GM19468 (cell line): ENCODE measurements around the gene PSMB8.

ENCODE experiments used
- ATAC-seq: cut with Tn5 transposase; IDR thresholded peaks from one replicate; pipeline ENCODE4 v1.9.1; 2021; ENCODE audit warnings: mild to moderate bottlenecking, moderate library complexity, moderate number of reproducible peaks; ENCODE audit not compliant: unreplicated experiment; ENCODE audit errors: extremely low read depth

Gene PSMB8

GRCh38 chr6:32857156-32857891 lies 13.5 kb upstream of the PSMB8 start:
- no peak for ATAC-seq

DNA sequence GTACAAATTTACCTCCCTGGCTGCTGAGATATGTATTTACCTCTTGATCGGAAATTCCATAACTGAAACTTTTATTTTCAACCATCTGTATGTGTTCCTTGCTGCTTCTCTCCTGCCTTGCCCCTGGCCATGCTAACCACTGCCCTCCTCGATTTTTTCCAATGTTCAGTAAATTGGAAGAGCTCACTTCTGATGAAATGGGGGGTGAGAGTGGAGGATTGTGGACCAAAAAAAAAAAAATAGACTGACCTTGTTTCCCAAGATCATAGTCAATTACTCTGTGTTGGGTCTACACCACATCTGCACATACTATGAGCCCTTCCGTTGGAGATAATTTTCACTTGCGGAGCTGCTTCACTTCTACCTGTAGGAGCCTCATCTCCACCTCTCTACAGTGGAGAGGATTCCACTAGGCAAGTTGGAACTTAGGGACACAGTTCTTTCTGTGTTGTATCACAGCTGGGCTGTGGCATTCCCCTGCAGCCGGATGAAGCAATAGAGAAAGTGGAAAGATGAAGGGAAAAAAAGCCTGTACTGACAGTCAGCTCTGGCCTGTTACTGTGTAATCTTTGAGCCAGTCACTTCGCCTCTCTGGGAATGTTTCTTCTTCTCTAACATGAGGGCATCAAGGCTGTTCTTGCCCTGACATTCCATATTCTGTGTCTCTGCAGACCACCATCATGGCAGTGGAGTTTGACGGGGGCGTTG lies 11.8 kb upstream of the PSMB8 start:
- no peak for ATAC-seq

DNA sequence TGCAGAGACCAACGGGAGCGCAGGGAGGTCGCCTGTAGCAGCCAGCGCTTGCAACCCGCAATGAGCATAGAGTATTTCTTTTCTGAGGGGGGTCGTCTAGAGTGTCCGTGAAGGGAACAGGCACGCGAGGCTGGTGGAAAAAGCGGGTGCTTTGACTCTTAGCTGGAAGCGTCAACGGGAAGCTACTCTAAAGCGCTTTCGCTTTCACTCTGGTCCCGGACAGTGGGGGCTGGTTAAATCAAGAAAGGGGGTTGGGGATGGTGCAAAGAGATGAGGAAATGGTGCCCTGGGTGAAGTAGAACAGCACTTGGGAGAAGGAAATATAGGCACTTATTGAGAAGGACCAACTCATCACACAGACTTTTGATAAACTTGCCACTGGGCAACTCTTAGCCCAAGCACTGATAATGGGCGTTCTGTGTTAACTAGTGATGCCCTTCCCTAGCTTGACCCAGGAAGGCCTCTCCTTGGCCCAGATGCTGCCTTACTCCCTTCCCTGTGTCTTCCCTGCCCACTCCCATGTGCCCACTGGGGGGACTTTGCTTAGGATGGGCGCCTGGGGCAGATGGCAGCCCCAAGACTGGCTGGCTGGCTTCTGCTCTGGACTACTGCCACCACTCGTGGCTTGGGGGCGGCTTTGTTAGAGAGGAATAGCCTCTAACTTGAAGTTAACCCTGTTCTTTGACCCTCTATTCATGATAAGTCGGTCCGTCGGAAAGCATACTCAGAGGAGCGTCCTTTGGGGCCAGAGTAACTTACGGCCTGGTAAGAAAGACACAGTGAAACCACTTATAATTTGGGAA lies 10.7 kb upstream of the PSMB8 start:
- ATAC-seq = no peak

GRCh38 chr6:32853541-32854375 lies 9.9 kb upstream of the PSMB8 start, which contains the start of the genes PSMB9 and TAP1:
TSS of gene PSMB9 (plus strand) at chr6:32854192. CDS start at chr6:32854230, 38 bp downstream.
TSS of gene TAP1 (minus strand) at chr6:32853704. CDS start at chr6:32853636, 68 bp downstream.
- ATAC-seq = peak; percentile 61

DNA sequence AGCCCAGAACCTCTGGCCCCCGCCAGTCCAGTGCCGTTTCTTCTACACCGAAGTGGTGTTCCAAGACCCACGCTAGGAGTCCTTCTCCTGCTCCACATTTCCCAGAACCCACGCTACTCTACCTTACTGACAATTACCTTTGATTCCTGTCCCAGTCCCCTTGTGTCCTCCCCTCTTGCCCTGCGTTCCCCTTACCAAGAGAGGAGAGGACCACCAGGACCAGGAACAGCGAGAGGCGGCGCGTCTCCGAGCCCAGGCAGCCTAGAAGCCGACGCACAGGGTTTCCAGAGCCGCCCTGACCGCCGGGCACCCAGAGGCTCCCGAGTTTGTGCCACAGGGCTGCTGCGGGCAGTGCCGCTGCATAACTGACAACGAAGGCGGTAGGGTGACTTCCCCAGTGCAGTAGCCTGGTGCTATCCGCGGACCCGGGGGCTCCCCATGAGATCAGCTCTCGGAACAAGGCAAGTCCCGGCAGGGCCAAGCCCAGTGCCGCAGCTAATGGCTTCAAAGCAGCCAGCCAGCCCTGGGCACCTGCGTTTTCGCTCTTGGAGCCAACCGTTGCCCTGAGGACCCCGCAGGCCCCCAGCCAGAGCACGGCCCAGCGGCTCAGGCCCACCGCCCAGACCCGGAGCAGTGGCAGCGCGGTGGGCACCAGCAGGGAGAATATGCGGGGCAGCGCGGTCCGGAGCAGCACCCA lies 9.1 kb upstream of the PSMB8 start:
- ATAC-seq = no peak

DNA sequence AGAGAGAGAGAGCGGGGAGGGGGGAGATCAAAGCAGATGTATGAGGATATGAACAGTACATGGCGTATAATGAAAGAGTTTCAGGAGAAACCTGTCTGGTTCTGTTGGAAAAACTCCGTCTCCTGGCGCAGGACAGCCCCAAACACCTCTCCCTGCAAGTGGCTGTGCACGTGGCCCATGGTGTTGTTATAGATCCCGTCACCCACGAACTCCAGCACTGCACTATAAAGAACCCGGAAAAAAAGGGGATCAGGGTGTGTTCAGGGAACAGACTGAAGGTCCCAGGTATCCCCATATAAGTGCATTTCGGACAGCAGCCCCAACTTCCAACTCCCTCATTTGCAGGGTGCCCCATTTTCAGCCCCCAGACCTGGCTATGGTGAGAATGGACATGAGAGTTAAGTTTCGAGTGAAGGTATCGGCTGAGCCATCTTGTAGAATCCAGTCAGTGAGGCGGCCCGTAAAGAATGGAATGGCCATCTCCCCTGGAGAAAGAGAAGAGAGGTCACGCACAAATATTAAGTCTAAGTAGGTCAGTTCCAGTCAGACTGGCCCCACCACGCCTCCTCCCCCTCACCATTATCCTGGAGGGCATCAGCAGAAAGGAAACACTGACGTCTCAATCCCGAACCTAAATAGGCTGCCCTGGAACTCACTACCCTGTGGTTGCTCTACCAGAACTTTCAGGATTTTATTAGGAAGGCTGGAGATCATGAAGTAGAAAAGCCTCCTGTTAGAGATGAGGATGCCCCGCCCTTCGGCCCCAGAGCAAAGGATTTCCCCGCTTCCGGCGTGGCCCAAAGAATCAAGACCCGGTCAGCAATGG lies 8.4 kb upstream of the PSMB8 start:
- ATAC-seq = no peak

- no peak for ATAC-seq
Observed at GRCh38 chr6:32851025-32851424, 7.2 kb upstream of the PSMB8 start.

DNA sequence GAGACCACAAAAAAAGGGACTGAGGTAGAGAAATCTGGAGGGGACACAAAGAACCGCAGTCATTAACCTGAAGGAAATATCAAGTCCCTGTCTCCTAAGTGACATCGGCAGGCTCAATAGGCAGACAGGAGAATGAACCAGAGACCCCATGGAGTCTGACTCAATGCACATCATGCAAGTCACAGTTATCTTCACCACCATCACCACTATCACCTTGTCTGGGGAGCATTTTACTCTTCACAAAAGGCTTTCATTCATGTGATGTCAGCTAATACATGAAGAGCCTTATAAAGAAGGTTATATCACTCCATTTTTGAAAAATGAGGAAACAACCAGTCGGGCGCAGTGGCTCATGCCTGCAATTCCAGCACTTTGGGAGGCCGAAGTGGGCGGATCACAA lies 5.3 kb upstream of the PSMB8 start:
- ATAC-seq = no peak

DNA sequence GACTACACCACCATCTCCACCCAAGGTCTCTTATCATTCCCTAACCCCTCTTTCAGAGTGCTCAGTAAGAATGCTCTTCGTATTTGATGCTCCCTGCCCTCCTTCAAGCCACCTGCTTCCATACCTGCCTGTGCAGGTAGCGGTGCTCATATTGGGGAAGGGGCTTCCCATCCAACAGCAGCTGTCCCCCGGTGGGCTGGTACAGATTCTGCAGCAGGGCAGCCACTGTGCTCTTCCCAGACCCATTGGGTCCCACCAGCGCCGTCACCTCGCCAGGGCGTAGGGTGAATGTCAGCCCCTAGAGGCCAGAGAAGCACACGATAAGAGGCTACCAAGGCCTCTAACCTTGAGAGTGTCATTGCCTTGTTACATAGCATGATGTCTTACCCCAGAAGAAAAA lies 3.9 kb upstream of the PSMB8 start:
- ATAC-seq = no peak

DNA sequence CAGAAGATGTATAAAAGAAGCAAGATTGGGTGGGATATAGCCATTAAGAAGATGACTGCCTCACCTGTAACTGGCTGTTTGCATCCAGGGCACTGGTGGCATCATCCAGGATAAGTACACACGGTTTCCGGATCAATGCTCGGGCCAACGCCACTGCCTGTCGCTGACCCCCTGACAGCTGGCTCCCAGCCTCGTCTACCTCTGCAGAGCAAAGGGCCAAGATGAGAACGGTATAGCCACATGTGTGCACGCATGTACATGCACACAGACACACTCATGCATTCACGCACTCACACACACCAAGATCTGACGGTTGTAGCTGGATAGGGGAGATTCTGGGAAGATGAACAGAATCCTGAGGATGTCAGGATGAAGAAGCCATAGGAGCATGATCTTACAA lies 3.2 kb upstream of the PSMB8 start:
- no peak for ATAC-seq

DNA sequence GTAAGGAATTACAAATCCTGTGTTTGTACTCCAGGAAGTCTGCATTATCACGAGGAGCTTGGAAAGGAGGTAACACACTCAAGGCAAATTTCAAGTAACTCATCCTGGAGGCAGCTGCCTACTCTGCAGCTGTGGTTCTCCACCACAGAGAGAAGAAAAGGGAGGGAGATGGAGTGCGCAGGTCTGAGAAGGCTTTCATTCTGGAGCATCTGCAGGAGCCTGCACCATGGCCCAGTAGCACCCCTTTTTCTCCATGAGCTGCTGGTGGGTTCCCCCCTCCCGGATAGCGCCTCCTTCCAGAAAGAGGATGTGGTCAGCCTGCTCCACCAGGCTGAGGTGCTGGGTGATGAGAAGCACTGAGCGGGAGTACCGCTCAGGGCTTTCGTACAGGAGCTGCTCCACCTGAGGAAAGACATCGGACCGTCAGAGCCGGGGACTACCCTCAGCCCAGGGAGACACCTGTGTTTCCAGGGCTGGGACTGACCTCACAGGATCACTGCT lies 1.6 kb upstream of the PSMB8 start:
- ATAC-seq = no peak

- ATAC-seq = no peak
Observed at GRCh38 chr6:32844839-32845383, 1.1 kb upstream of the PSMB8 start.

- ATAC-seq = no peak
Observed at GRCh38 chr6:32843331-32843978, 392 bp downstream of the PSMB8 start.

- ATAC-seq = no peak
Observed at GRCh38 chr6:32842690-32843089, 1.2 kb downstream of the PSMB8 start.

GRCh38 chr6:32842021-32842650 lies 1.7 kb downstream of the PSMB8 start:
- no peak for ATAC-seq

- no peak for ATAC-seq
Observed at GRCh38 chr6:32840604-32841246, 3.1 kb downstream of the PSMB8 start.

DNA sequence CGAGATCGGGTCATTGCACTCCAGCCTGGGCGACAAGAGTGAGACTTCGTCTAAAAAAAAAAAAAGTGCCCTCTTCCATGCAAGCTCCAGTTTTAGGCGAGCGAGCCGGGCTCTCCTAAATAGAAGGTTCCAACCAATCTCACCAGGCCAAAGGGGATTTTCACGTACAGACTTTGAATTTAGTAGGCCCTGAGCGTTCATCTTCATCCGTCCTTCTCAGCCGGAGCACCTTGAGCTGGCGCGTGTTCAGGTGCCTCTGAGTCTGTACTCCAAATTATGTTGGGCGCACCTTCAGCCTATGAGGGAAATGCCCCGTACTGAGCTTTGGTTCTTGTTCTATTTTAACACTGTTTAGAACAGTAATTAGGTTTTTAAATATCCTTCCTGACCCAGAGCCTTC lies 4.5 kb downstream of the PSMB8 start:
- no peak for ATAC-seq
